Astrocyte (in vitro differentiated cells and primary cell): ENCODE measurements around the gene SEH1L. TPM values are rescaled to one million over a fixed set of nuclear protein-coding genes. Genes with fewer than 3 reads are reported as not detected.

ENCODE experiments used
- DNase-seq: peaks from one replicate; pipeline ENCODE4 v3.0.0-alpha.2; 2010; ENCODE audit warnings: low read depth
- FAIRE-seq: peaks from 2 replicates; lab custom pipeline; 2011; peaks lifted over from hg19 to GRCh38; lab: Jason Lieb, UNC
- H2AFZ ChIP-seq: 2 replicates; pipeline ENCODE4 v1.6.0; 2012; ENCODE audit warnings: low read depth, low read length, inconsistent platforms
- H3K27ac ChIP-seq: 2 replicates; pipeline ENCODE4 v1.5.1; 2011; ENCODE audit warnings: low read depth, low read length, inconsistent platforms
- H3K27me3 ChIP-seq: 2 replicates; pipeline ENCODE4 v1.6.0; 2011; ENCODE audit warnings: low read length, inconsistent platforms; ENCODE audit not compliant: insufficient read depth
- H3K36me3 ChIP-seq: 2 replicates; pipeline ENCODE4 v1.5.1; 2011; ENCODE audit warnings: low read length, inconsistent platforms; ENCODE audit not compliant: insufficient read depth
- H3K4me1 ChIP-seq: 2 replicates; pipeline ENCODE4 v1.5.1; 2011; ENCODE audit warnings: low read length, inconsistent platforms; ENCODE audit not compliant: insufficient read depth
- H3K4me2 ChIP-seq: 2 replicates; pipeline ENCODE4 v1.6.0; 2012; ENCODE audit warnings: low read length, inconsistent platforms
- H3K4me3 ChIP-seq: 2 replicates; pipeline ENCODE4 v1.5.1; 2011; ENCODE audit warnings: low read depth, mild to moderate bottlenecking, low read length, inconsistent platforms; ENCODE audit not compliant: insufficient read depth
- H3K79me2 ChIP-seq: 2 replicates; pipeline ENCODE4 v1.6.0; 2012; ENCODE audit warnings: mild to moderate bottlenecking, low read length, inconsistent platforms; ENCODE audit not compliant: insufficient read depth
- H3K9ac ChIP-seq: 2 replicates; pipeline ENCODE4 v1.6.0; 2012; ENCODE audit warnings: mild to moderate bottlenecking, low read length, inconsistent platforms
- H3K9me3 ChIP-seq: 2 replicates; pipeline ENCODE4 v1.5.1; 2012; ENCODE audit warnings: low read depth, mild to moderate bottlenecking, low read length, inconsistent platforms; ENCODE audit not compliant: insufficient read depth
- H4K20me1 ChIP-seq: 2 replicates; pipeline ENCODE4 v1.6.0; 2012; ENCODE audit warnings: low read length, inconsistent platforms; ENCODE audit not compliant: insufficient read depth
- H3K27ac Mint-ChIP-seq: one replicate; pipeline ENCODE4 v1.8.0; 2021; ENCODE audit warnings: mild to moderate bottlenecking, mixed read lengths; ENCODE audit not compliant: unreplicated experiment
- H3K27me3 Mint-ChIP-seq: one replicate; pipeline ENCODE4 v1.8.0; 2021; ENCODE audit warnings: low read depth, mixed read lengths; ENCODE audit not compliant: unreplicated experiment
- H3K36me3 Mint-ChIP-seq: one replicate; pipeline ENCODE4 v1.8.0; 2021; ENCODE audit warnings: low read depth, mixed read lengths; ENCODE audit not compliant: unreplicated experiment
- H3K4me1 Mint-ChIP-seq: one replicate; pipeline ENCODE4 v1.8.0; 2021; ENCODE audit warnings: low read depth, mixed read lengths; ENCODE audit not compliant: unreplicated experiment
- H3K4me3 Mint-ChIP-seq: one replicate; pipeline ENCODE4 v1.8.0; 2021; ENCODE audit warnings: mild to moderate bottlenecking, moderate library complexity, mixed read lengths; ENCODE audit not compliant: unreplicated experiment
- H3K9me3 Mint-ChIP-seq: one replicate; pipeline ENCODE4 v1.8.0; 2021; ENCODE audit warnings: mild to moderate bottlenecking, mixed read lengths; ENCODE audit not compliant: unreplicated experiment
- CTCF ChIP-seq: IDR thresholded peaks from 2 replicates; pipeline ENCODE4 v1.5.1; 2011; ENCODE audit warnings: low read depth, mild to moderate bottlenecking, inconsistent platforms, low read length, moderate library complexity; ENCODE audit not compliant: insufficient read depth
- EZH2 ChIP-seq: IDR thresholded peaks from 2 replicates; pipeline ENCODE4 v1.6.1; 2012; ENCODE audit warnings: mild to moderate bottlenecking, low read length, inconsistent platforms; ENCODE audit not compliant: insufficient read depth
- total RNA-seq: library from RNA; stranded (reverse); gene quantifications from 2 replicates; pipeline ENCODE4 v1.2.1, GENCODE V29; 2021

SEH1L gene
- total RNA-seq, 1 donor from 2014 or later, result 43.9 TPM

DNA sequence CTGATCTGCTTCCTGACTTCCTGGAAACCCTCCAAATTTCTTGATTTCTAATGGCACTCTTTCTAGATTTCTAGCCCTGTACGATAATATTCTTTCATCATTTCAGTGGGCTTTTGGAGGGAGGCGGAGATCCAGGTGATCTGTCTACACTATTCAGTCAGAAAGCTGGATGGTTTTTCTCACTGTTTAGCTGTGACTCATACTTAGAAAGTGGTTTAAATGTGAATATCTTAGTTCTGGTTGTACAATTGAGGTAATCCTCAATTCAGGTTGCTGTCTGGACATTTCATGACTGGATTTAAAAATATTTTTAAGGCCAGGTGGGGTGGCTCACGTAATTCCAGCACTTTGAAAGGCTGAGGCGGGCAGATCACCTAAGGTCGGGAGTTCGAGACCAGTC, 20.8 kb downstream of the SEH1L start:
- Mint-ChIP-seq H3K36me3 (peaks cover 20% of the 10 kb centered on the region), H3K9me3 (no peaks in the 10 kb centered on the region), H3K27ac (no peak overlapping the region), H3K27me3 (no peaks in the 10 kb centered on the region), H3K4me3 (no peak overlapping the region), H3K4me1 (peaks cover 1% of the 10 kb centered on the region)
- no peaks in the 10 kb centered on the region for H4K20me1 ChIP-seq
- H3K4me3 ChIP-seq, result no peak overlapping the region
- H3K4me1 ChIP-seq, result no peaks in the 10 kb centered on the region
- DNase-seq (peak; percentile 12), FAIRE-seq (no peak)
- peaks cover 27% of the 10 kb centered on the region for H3K36me3 ChIP-seq
- TF ChIP-seq EZH2 (no peak), CTCF (no peak)
- H3K27me3 ChIP-seq, result no peaks in the 10 kb centered on the region
- H3K27ac ChIP-seq, result no peak overlapping the region
- H3K9ac ChIP-seq, result no peak overlapping the region
- no peak overlapping the region for H3K4me2 ChIP-seq
- H3K79me2 ChIP-seq, result no peaks in the 10 kb centered on the region
- no peak overlapping the region for H2AFZ ChIP-seq
- no peaks in the 10 kb centered on the region for H3K9me3 ChIP-seq

DNA sequence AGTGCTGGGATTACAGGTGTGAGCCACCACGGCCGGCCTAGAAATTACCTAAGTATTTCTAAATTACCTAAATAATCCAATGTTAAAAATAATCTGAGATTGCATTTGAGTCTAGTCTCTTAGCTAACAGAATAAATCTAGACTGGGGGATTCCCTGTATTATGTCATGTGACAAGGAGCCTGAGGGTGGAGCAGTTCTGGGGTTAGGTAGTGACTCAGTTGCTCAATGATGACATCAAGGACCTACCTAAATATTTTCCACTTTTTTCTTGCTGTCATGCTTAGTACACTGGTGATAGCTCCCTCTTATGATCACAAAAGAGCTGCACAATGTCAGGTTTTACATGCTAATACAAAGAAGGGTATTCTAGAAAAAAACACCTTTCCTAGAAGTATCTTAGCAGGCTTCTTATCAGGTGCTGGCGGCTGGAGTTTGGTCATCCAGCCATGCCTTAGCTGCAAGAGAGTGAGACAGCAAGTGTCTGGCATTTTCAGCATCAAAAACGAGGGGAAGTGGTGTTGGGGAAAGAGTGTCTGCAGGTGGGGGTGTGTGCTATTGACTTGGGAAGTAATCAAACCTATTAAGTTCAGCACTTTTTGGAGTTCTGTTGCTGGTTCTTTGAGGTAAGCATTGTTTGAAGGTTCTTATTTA, 25.9 kb downstream of the SEH1L start:
- Histone ChIP-seq H2AFZ (no peak overlapping the region), H4K20me1 (no peaks in the 10 kb centered on the region), H3K36me3 (peaks cover 25% of the 10 kb centered on the region), H3K9me3 (no peaks in the 10 kb centered on the region), H3K27ac (no peak overlapping the region), H3K4me2 (no peak overlapping the region), H3K9ac (no peak overlapping the region), H3K79me2 (peaks cover 8% of the 10 kb centered on the region), H3K27me3 (no peaks in the 10 kb centered on the region), H3K4me1 (peaks cover 4% of the 10 kb centered on the region), H3K4me3 (no peak overlapping the region)
- Mint-ChIP-seq H3K9me3 (peaks cover 1% of the 10 kb centered on the region), H3K36me3 (peaks cover 34% of the 10 kb centered on the region), H3K27ac (no peak overlapping the region), H3K4me3 (no peak overlapping the region), H3K27me3 (no peaks in the 10 kb centered on the region), H3K4me1 (peaks cover 4% of the 10 kb centered on the region)
- no peak for FAIRE-seq
- no peak for DNase-seq
- TF ChIP-seq EZH2 (no peak), CTCF (no peak)

- H3K79me2 ChIP-seq, result peaks cover 8% of the 10 kb centered on the region
- Mint-ChIP-seq H3K27ac (no peak overlapping the region), H3K4me1 (peaks cover 4% of the 10 kb centered on the region), H3K27me3 (no peaks in the 10 kb centered on the region), H3K36me3 (peaks cover 36% of the 10 kb centered on the region), H3K9me3 (peaks cover 2% of the 10 kb centered on the region), H3K4me3 (no peak overlapping the region)
- DNase-seq, result no peak
- H3K27ac ChIP-seq, result no peak overlapping the region
- TF ChIP-seq CTCF (no peak), EZH2 (no peak)
- H3K9me3 ChIP-seq, result no peaks in the 10 kb centered on the region
- H3K4me2 ChIP-seq, result no peak overlapping the region
- no peak overlapping the region for H3K4me3 ChIP-seq
- no peak overlapping the region for H2AFZ ChIP-seq
- no peak overlapping the region for H3K9ac ChIP-seq
- FAIRE-seq, result no peak
- no peaks in the 10 kb centered on the region for H4K20me1 ChIP-seq
- H3K4me1 ChIP-seq, result peaks cover 4% of the 10 kb centered on the region
- peaks cover 24% of the 10 kb centered on the region for H3K36me3 ChIP-seq
- no peaks in the 10 kb centered on the region for H3K27me3 ChIP-seq
These were observed 27.7 kb downstream of the SEH1L start for GRCh38 chr18:12975488-12975887.
